Activated CD8-positive, alpha-beta memory T cell treated with anti-CD3 and anti-CD28 coated beads, Interleukin-2, amount 50 U/mL, for 48 hours (primary cell): ENCODE measurements around the gene RDH16.
"Not testable (repeated sequence)": the region's sequence is repeated elsewhere in the genome, so short reads cannot be mapped to it uniquely, and the experiment has no call there.

Source experiments
- DNase-seq: peaks from one replicate; pipeline ENCODE4 v3.0.0-alpha.2; 2020

Gene RDH16

DNA sequence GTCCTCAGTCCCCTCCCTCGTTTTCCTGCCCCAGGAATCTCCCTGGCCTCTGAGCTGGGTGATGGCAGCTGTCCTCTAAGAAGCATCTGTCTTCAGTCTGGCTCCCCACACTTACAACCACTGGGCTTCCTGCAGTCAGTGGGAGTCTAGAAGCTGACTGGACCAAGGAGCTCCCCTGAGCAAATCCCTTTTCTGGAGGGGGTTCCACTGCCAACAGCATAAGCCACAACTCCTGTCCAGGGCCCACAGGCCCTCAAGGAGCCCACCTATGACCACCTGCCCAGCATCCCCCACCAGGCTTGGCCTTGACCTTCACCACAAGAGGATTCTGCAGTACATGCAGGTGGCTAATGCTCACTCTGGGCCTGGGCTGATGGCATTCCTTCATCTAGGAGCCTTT is 4.1 kb downstream of the RDH16 start:
- DNase-seq = no peak

DNA sequence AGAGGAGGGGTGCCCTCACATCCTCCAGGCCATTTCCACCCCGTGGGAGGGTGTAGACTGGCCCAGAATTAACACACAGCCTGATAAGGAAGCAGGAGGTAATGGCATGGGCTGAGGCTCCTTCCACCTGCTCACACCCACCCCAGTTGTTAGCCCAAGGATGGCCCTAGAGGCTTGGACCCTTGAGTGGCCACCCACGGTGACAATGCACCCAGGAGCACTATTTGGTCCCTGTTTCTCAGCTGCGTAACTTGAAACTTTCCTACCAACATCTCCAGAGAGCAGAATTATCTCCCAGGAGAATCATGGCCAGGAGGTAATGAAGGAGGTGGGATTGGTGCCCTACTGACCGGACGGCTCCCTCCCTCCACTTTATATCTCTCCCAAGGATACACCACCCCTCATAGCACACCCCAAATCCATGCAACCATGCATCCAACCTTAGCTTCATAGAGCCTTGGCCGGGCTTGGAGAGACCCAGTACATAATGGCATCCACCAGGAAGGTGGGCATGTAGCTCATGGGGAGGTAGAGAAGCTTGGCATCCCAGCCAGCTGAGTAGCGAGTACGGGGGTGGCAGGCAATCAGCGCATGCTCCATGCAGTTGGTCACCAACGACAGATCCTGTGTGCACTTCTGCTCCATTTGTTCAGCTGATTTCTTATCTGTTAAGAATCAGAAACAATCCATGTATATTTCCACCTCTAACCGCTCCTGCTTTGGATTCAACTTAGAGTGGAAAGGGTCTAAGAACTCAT is 5.6 kb downstream of the RDH16 start:
- no peak for DNase-seq

DNA sequence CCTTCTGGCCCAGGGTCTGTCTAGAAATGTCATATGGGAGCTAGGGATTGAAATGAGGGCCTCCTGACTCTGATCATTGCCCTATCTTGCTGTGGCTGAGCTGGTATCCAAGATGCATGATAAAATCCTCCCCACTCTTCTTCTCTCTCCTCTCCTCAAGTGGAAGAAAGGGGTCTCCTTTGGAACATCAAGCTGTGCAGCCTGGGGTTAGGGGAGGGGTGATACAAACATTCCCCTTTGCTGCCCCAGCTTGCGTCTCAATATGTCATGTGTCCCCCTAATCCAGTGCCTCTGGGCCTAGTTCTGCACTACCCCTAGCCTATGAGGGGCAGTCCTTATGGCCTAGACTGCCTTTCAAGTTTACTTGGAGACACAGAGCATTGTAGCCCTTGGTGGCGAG is 8.5 kb downstream of the RDH16 start:
- DNase-seq = peak; percentile 43

DNA sequence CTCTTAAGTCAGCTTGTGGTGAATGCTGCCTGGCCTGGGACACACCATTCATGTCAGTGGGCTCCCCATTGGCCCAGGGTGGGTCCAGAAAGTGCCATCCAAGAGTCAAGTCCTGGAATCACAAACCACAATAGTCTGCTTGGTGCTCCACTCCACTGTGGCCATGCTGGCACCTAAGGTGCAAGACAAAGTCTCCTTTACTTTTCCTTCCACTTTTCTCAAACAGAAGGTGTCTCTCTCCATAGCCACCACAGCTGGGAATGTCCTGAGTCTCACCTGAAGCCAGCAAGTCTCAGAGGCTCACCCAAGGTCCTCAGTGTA is 9.0 kb downstream of the RDH16 start:
- DNase-seq = peak; percentile 38

DNA sequence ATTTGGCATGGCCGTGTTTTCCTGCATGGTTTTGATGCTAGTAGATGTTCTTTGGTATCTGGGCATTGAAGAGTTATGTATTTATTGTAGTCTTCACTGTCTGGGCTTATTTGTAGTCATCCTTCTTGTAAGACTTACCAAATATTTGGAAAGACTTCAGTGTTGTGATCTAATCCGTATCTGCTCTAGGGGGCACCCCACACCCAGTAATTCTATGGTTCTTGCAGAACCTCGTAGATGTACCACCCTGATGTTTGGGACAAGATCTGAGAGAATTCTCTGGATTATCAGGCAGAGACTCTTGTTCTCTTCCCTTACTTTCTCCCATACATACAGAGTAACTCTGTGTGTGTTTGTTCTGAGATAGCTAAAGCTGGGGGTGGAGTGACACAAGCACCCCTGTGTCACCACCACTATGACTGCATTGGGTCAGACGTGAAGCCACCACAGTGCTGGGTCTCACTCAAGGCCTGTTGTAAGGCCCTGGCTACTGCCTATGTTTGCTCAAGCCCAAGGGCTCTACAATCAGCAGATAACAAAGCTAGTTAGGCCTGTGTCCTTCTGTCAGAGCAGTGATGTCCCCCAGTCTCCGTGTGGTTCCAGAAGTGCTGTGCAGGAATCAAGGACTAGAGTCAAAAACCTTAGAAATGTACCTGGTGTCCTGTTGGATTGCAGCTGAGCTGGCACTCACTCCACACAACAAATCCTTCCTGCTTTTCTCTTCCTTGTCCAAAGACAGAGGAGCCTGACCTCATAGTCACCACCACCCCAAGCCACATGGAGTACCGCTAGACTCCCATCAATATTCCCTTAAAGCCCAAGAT is 9.6 kb downstream of the RDH16 start:
- DNase-seq = peak; percentile 26

DNA sequence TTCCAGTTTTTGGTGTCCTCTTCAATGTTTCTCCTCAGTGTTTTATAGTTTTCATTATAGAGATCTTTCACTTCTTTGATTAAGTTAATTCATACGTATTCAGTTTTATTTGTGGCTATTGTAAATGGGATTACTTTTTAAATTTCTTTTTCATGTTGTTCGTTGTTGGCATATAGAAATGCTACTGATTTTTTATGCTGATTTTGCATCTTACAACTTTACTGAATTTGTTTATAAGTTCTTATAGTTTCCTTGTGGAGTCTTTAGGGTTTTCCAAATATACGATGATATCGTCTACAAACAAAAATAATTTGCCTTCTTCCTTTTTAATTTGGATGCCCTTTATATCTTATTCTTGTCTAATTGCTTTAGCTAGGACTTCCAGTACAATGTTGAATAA is 13.5 kb downstream of the RDH16 start:
- DNase-seq = no peak

DNA sequence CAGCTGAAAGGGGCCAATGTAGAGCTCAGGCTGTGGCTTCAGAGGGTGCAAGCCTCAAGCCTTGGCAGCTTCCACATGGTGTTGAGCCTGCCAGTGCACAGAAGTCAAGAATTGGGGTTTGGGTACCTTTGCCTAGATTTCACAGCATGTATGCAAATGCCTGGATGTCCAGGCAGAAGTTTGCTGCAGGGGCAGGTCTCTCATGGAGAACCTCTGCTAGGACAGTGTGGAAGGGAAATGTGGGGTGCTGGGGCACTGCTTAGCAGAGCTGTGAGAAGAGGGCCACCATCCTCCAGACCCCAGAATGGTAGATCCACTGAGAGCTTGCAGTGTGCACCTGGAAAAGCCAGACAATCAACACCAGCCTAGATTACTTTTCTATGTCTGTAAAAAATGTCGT is 14.0 kb downstream of the RDH16 start:
- DNase-seq = peak; percentile 25

DNA sequence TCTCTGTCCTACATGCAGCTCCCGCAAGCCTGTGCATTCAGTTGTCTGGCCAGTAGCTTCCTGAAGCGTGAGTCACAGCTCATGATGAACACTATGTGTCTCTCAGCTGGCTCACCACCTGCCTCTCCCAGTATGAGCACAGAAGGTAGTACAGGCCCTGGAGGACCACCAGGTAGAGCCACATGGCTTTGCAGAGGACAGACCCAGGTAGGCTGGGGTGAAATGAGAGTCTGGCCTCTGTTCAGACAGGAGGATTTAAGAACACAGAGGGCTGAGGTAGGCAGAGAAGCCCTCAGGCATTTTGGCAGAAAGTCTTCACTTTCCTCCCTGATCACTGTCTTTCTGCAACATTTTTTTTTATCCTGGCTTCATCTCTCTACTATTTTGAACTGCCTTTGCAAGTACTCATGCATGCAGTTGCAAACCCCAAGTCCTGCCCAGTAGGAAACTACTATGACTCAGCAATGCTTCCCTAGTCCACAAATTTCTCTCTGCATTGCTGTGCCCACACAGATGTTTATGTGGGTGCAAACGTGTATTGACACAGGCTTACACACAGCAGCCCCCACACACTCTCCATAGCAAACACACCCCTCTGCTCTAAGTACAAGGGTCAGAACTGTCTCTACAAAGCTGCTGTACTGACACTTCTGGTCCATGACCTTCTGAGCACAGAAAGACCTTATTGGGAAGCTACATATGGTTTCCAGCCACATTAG is 15.9 kb downstream of the RDH16 start:
- peak; percentile 46 for DNase-seq

DNA sequence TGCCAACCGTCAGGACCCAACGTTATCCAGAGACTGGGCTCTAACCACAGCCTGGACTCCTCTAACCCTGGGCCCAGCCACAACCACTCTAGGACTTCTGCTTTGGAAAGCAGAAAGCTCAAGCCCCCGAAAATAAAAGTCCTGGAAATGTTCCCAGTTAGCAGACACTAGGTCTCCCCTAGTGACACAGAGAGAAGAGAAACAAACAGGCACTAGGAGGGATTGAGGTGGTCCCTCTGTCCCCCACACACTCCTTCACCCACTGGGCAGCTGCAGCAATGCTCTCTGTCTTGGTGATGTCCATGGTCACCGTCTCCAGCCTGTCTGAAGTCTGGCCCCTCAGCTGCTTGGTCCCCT is 16.5 kb downstream of the RDH16 start:
- DNase-seq = not testable (repeated sequence)

DNA sequence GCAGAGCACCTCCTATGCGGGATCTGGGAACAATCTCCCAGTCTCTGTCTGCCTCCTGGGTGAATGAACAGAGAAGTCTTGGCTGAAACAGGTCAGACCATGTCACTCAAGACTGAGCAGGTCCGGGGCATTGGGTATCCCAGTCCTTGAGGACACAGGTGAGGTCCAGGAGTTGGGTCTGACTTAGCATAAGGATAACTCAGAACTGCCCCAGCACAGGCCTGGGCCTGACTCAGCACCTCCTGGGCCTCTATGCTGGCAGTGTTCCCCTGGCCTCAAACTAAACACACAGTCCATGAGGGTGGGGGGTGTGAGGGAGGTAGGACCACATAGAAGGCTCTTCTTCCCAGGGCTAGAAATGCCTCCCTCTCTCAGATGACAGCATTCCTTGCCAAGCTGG is 21.7 kb downstream of the RDH16 start:
- peak; percentile 51 for DNase-seq

DNA sequence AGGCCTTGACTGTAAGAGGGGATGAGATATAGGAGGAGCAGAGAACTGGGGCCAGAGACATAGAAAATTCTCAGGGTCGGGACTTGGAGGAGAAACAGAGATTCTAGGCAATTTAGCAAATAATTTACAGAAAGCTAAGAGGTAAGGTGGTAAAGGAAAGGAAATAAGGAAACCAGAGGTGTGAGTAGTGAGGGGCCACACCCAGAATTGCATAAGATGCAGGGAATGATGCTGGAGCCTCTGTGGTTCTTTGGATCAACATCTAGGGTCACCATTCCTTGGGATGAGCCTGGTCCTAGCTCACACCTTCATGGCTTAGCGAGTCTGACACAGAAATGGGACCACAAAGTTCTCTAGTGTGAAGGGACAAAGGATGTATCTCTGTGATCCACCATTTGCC is 22.3 kb downstream of the RDH16 start:
- DNase-seq = no peak

DNA sequence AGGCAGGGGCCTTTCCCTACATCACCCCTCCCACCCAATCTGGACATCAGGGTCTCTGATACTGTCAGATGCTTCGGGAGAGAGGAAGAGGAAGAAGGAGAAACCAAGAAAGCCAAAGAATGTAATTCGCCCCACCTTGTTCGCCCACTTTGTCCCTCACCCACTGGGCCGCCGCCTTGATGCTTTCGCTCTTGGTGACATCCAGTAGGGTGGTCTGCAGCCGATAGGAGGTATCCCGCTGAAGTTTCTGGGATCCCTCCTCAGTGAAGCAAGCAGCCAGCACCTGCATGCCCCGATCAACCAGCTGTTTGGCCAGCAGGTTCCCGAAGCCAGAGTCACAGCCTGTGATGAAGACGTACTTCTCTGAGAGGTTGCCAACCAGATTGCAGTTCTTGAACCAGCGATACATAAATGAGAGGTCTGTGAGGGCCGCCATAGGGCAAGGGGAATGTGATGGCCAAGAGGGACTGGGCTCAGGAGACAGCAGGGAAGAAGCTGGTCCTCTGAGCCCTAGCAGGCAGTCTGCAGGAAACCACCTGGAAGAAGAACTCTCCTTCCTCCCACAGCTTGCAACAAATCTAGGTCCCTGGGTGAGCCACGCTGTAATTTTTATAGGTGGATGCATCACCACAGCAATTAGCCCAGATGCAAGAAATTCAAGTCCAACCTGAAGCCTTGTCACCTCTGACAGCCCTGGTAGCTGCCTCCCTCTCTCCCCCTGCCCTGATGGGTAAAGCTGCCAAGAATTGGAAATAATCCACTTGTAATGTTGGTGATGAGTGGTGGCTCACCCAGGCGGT is 23.4 kb downstream of the RDH16 start, which contains the start of gene SDR9C7:
Gene SDR9C7 (minus strand): TSS at position 583 of the 800 bp plus-strand sequence. CDS start 147 bp downstream, at position 436.
- peak; percentile 13 for DNase-seq

DNA sequence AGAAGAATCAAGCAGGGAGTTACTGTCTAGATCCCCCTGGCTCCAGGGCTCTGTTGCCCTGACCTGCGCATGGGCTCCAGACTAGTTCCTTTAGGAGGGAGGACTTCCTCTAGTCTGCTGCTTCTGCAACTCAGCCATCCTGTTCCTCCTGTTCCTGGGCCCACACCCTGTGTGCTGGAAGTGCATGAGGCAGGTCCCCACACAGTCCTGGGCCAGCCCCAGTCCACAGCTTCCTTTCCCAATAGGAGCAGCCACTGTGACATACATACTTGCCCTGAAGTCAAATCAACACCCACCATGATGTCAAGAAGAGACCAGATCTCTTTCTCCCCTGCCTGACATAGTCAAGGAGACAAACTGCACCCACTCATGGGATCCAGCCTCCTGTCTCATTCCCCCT is 24.5 kb downstream of the RDH16 start:
- peak; percentile 42 for DNase-seq

DNA sequence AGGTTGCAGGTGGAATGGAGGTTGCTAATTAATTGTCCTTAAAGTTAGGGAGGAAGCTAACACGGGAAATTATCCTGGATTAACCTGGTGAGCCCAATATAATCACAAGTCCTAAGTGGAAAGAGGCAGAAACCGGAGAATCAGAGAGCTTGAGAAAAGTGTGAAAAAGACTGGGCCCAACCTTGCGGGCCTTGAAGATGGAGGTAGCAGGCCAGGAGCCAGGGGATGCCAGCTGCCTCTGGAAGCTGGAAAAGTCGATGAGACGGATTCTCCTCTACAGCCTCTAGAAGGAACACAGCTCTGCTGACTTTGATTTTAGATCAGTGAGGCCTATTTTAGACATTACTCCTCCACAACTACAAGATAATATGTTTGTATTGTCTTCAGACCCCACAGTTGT is 25.3 kb downstream of the RDH16 start:
- DNase-seq = no peak

DNA sequence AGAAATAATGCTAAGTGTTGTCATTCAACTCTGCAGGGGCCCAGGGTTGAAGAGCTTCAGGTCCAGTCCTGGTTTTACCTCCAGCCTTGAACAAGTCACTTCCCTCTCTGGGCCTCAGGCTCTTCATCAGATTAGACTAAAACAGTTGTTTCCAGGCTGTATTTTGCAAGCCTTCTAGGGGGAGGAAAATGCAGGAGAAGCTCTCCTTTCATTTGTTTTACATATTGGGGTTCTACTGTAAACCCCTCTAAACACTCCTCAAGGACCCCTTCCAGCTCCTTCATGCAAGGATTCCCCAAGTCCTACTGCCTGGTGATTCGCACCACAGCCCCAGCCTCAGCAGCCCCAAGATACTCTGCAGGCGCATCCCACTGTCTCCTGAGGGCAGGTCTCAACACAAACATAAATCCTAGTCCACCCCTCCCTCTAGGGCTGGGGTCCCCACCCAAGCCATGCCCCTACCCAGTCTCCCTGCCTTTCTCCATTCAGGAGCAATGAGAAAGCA is 25.9 kb downstream of the RDH16 start:
- DNase-seq = no peak

DNA sequence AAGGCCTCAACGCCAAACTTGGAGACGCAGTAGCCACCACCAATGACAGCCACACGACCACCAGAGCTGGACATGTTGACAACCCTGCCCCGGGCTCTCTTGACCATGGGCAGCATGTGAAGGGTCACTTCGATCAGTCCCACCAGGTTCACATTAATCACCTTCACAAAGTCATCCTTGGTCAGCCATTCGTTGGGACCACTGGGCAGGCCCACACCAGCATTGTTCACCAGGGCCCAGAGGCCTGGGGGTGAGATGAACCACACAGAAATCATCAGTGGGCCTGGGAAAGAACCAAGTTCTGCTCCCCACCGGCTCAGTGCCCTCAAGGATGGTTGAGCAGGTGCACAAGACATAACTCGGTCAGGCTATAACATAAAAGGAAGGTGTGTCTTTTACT is 27.2 kb downstream of the RDH16 start:
- DNase-seq = no peak

DNA sequence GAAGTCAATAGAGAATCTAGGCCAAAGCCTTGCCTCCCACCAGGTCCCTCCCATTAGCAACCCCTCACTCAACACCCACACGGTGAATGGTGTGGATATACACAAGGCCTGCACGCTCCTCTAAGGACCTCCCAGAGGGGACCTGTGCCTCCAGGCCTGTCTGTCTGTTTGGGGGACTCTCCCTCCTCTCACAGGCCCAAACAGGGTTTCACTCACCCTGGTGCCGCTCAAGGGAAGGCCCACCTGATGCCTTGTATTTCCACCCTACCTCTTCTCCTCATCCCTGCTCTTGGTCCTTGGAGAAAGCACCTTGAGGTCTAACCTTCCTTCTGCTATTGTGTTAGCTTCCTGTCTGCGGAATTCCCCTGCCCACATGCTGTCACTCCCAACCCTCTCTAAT is 27.6 kb downstream of the RDH16 start:
- no peak for DNase-seq

DNA sequence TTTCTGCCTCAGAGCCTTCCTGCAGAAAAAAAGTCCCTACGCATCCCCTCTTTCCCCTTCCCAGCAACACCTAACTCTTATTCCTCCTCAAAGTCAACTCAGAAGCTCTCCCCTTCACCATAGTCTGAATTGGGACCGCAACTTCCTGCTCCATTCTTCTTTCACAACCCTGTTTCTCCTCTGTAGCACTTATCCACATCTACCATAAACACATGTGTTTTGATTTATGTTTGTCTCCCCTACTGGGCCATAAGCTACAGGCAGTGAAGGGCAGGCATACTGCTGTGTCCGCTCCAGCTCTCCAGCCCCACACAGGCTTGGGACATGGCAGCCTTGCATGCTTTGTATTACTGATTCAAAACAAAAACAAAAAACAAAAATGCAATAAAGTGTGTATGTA is 29.1 kb downstream of the RDH16 start:
- DNase-seq = no peak

DNA sequence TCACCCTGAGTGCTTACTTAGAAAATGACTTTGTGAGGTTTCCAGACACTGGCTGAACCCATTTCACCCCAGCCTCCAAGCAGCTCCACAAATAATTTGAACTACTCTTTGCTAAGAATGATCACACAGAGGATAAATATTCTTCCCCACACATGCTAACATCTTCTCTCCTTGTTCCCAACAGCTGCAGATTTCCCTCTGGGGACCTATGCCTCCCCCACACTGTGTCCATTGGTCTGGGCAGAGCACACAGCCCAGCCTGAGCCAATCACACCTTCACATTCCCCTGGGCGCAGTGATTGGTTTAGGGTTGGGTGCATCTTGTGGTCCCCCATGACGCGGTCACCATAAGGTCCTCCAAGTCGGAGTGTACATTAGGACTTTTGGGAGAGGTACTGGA is 30.1 kb downstream of the RDH16 start:
- DNase-seq = no peak

DNA sequence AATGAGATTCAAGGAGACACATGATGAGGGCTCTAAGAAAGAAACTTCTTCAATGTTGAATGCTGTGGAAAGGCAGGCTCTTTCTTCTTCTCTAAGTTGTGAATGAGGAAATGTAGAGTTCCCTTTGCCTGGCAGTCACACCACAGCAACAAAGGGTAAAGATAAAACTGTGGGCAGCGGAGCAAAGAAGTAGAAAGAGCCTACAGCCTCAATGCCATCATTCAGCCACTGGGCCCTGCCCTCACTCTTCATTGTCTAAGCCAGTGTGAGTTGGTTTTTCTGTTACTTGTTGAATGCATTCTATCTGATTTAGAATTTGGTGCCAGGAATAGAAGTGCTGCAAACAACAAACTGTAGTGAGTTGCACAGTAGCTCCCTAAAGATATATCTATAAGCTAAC is 35.4 kb downstream of the RDH16 start:
- no peak for DNase-seq

DNA sequence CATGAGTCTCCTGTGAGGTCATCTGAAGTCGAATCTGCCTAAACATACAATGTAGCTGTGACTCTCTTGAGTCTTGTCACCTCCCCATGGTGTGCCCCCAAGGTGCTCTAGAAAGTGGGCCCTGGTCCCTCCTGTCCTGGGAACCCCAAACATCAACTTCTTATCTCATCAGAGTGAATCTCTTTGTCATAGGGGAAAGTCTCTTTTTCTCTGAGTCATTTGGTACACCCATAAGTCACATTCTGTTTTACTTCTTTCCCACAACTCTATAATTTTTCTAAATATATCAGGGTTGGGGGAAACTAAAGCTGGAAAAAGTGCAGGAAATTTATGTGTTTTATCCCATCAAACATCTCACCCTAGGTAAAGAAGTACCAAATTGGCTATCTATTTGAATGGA is 36.1 kb downstream of the RDH16 start:
- no peak for DNase-seq

DNA sequence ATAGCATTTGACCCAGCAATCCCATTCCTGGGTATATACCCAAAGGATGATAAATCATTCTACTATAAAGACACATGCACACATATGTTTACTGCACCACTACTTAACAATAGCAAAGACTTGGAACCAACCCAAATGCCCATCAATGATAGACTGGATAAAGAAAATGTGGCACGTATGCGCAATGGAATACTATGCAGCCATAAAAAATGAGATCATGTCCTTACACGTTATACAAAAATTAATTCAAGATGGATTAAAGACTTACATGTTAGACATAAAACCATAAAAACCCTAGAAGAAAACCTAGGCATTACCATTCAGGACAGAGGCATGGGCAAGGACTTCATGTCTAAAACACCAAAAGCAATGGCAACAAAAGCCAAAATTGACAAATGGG is 39.3 kb downstream of the RDH16 start:
- not testable (repeated sequence) for DNase-seq

DNA sequence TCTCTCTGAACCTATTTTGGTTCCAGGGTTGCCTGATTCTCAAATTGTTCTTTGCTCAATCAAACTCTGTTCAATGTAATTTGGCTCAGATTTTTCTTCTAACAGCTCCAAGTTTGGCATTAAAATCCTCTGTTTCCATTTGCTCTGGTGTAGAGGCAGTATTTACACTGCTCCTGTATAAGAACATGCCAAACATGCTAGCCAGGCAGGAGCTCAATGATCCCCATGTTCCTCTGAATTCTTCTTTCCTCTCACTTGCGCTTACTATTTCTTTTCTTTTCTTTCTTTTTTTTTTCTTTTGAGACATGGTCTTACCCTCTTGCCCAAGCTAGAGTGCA is 40.4 kb downstream of the RDH16 start:
- no peak for DNase-seq
